GM12892 (cell line): ENCODE measurements around the gene KNL1.

Experiments used
- POLR2A ChIP-seq: IDR thresholded peaks from 2 replicates; pipeline ENCODE4 v1.6.1; 2011; ENCODE audit warnings: low read depth, low read length, control low read depth
- POLR2AphosphoS5 ChIP-seq: IDR thresholded peaks from 2 replicates; pipeline ENCODE4 v1.6.1; 2011; ENCODE audit warnings: low read depth, low read length, control low read depth

- no peak for TF ChIP-seq POLR2AphosphoS5
- TF ChIP-seq POLR2A, result no peak
These were observed 28.5 kb upstream of the KNL1 start for GRCh38 chr15:40565333-40566238.
